HCT116 (cell line): ENCODE data around the gene RMND5A. TPM values are rescaled to one million over a fixed set of nuclear protein-coding genes. Genes with fewer than 3 reads are reported as not detected.

Experiments
- ATAC-seq: fragments of 200-7000 bp; cut with Tn5 transposase; 2 replicates; pipeline ENCODE4 v1.9.1; 2020; ENCODE audit warnings: mild to moderate bottlenecking, moderate library complexity
- BruUV-seq: library from RNA; stranded (reverse); fragments of 400-500 nt; replicated peaks from 2 replicates; lab custom pipeline; 2021; lab: Mats Ljungman, UMichigan
- CTCF ChIA-PET: fragments of 300-600 bp; sonication (Branson Sonifier 250); formaldehyde crosslinking; loops from one replicate; lab custom pipeline; 2021; ENCODE audit warnings: antibody characterized with exemption; lab: Charles Lee
- POLR2A ChIA-PET: fragments of 300-600, 350-600 bp; sonication (Branson Sonifier 250); formaldehyde crosslinking; loops from one replicate; lab custom pipeline; 2021; ENCODE audit warnings: antibody characterized with exemption; lab: Charles Lee
- RAD21 ChIA-PET, 2 experiments: fragments of 300-600 bp; sonication (Branson Sonifier 250); formaldehyde crosslinking; loops; one replicate each; lab custom pipeline; 2023; ENCODE audit warnings: low total read pairs in 2 of 2; ENCODE audit not compliant: uncharacterized antibody in 2 of 2, unreplicated experiment in 2 of 2, low non-redundant PET in 1 of 2; lab: Charles Lee
- DNase-seq: peaks from one replicate; pipeline ENCODE4 v3.0.0-alpha.2; 2010; ENCODE audit warnings: low read depth, low spot score
- H2AFZ ChIP-seq: fragments of 200-600 bp; shearing (Covaris generic), sonication (generic); 2 replicates; pipeline ENCODE4 v1.6.1; 2017; ENCODE audit warnings: low read depth, mixed run types, mixed read lengths, antibody characterized with exemption, low read length; ENCODE audit not compliant: poor library complexity, severe bottlenecking
- H3K27ac ChIP-seq: 2 replicates; pipeline ENCODE4 v1.5.1; 2012; ENCODE audit warnings: low read depth, low read length
- H3K27me3 ChIP-seq: fragments of 200-600 bp; sonication (generic); 2 replicates; pipeline ENCODE4 v1.6.1; 2016; ENCODE audit warnings: mixed run types, low read length, mixed read lengths; ENCODE audit not compliant: insufficient read depth
- H3K36me3 ChIP-seq, 2 experiments: fragments of 200-500 bp in 1 of 2; fragments of 200-600 bp in 1 of 2; sonication (Bioruptor generic) in 1 of 2; sonication (generic) in 1 of 2; 2 replicates each; pipeline versions ENCODE4 v1.5.1 to v1.6.1; 2014 to 2016; ENCODE audit warnings: low read length in 2 of 2, inconsistent platforms in 1 of 2, mixed read lengths in 1 of 2, mixed run types in 1 of 2; ENCODE audit not compliant: insufficient read depth in 2 of 2, control insufficient read depth in 1 of 2
- H3K4me1 ChIP-seq, 2 experiments: fragments of 200-600 bp in 1 of 2; sonication (generic) in 1 of 2; 2 replicates each; pipeline versions ENCODE4 v1.5.1 to v1.6.1; 2012 to 2017; ENCODE audit warnings: low read length in 2 of 2, inconsistent platforms in 1 of 2, mild to moderate bottlenecking in 1 of 2, mixed read lengths in 1 of 2, mixed run types in 1 of 2, moderate library complexity in 1 of 2; ENCODE audit not compliant: insufficient read depth in 2 of 2, control insufficient read depth in 1 of 2
- H3K4me2 ChIP-seq: fragments of 200-600 bp; sonication (generic); 2 replicates; pipeline ENCODE4 v1.6.1; 2017; ENCODE audit warnings: mixed run types, low read length, mixed read lengths
- H3K4me3 ChIP-seq, 2 experiments: fragments of 200-600 bp in 1 of 2; sonication (generic) in 1 of 2; replicated peaks in 1 of 2; 2 replicates each; pipeline ENCODE4 v1.5.1; 2011 to 2016; ENCODE audit warnings: low read length in 2 of 2, control low read depth in 1 of 2, low read depth in 1 of 2, mild to moderate bottlenecking in 1 of 2, mixed read lengths in 1 of 2, mixed run types in 1 of 2
- H3K79me2 ChIP-seq: fragments of 200-600 bp; sonication (generic); 2 replicates; pipeline ENCODE4 v1.6.1; 2017; ENCODE audit warnings: mild to moderate bottlenecking, mixed run types, low read length, moderate library complexity, mixed read lengths; ENCODE audit not compliant: insufficient read depth
- H3K9ac ChIP-seq: fragments of 200-600 bp; sonication (generic); 2 replicates; pipeline ENCODE4 v1.6.1; 2016; ENCODE audit warnings: low read length, mixed read lengths
- H3K9me2 ChIP-seq: fragments of 200-600 bp; sonication (generic), shearing (Covaris generic); 2 replicates; pipeline ENCODE4 v1.6.1; 2017; ENCODE audit warnings: mixed run types, mild to moderate bottlenecking, moderate library complexity; ENCODE audit not compliant: insufficient read depth
- H3K9me3 ChIP-seq, 2 experiments: fragments of 200-500 bp in 1 of 2; fragments of 200-600 bp in 1 of 2; sonication (Bioruptor generic) in 1 of 2; sonication (generic) in 1 of 2; 2 replicates each; pipeline ENCODE4 v1.6.1; 2014 to 2017; ENCODE audit warnings: low read length in 2 of 2, mixed read lengths in 2 of 2, inconsistent platforms in 1 of 2, low read depth in 1 of 2, mild to moderate bottlenecking in 1 of 2, mixed run types in 1 of 2, moderate library complexity in 1 of 2; ENCODE audit not compliant: control insufficient read depth in 1 of 2, insufficient read depth in 1 of 2
- H4K20me1 ChIP-seq: fragments of 200-600 bp; sonication (generic), shearing (Covaris generic); 2 replicates; pipeline ENCODE4 v1.6.1; 2017; ENCODE audit warnings: mixed run types, mild to moderate bottlenecking, moderate library complexity; ENCODE audit not compliant: insufficient read depth
- CBX3 ChIP-seq: IDR thresholded peaks from 2 replicates; pipeline ENCODE4 v1.6.1; 2012; ENCODE audit warnings: low read depth
- EGR1 ChIP-seq: IDR thresholded peaks from 2 replicates; pipeline ENCODE4 v1.6.1; 2012; ENCODE audit warnings: low read depth
- ELF1 ChIP-seq: IDR thresholded peaks from 2 replicates; pipeline ENCODE4 v1.6.1; 2012; ENCODE audit warnings: low read depth, borderline replicate concordance
- EZH2 ChIP-seq: fragments of 200-600 bp; sonication (generic); IDR thresholded peaks from 2 replicates; pipeline ENCODE4 v1.6.1; 2017; ENCODE audit warnings: antibody characterized with exemption, mixed run types
- POLR2AphosphoS5 ChIP-seq: IDR thresholded peaks from 2 replicates; pipeline ENCODE4 v1.6.1; 2011; ENCODE audit warnings: mild to moderate bottlenecking, low read depth, low read length, moderate library complexity
- REST ChIP-seq: IDR thresholded peaks from 2 replicates; pipeline ENCODE4 v1.6.1; 2012; ENCODE audit warnings: low read depth
- SP1 ChIP-seq: IDR thresholded peaks from 2 replicates; pipeline ENCODE4 v1.6.1; 2012; ENCODE audit warnings: low read depth
- TCF7L2 ChIP-seq: IDR thresholded peaks from 2 replicates; pipeline ENCODE4 v1.7.0; 2011; ENCODE audit warnings: borderline replicate concordance, inconsistent platforms; ENCODE audit not compliant: insufficient read depth, insufficient read length; ENCODE audit errors: extremely low read depth
- ZBTB33 ChIP-seq: IDR thresholded peaks from 2 replicates; pipeline ENCODE4 v1.6.1; 2011; ENCODE audit warnings: mild to moderate bottlenecking, low read length, moderate library complexity; ENCODE audit not compliant: insufficient replicate concordance; ENCODE audit errors: extremely low read depth
- intact Hi-C: fragments of 100-400 bp; cut with micrococcal nuclease; formaldehyde crosslinking; loops from 2 replicates; pipeline ENCODE4 v1.10.0; 2022
- total RNA-seq: library from RNA; stranded (reverse); gene quantifications from one replicate; pipeline ENCODE4 v1.2.1, GENCODE V29; 2021; ENCODE audit not compliant: unreplicated experiment
- TF ChIP-seq, protein P1 (sequence below): IDR thresholded peaks from 2 replicates; pipeline ENCODE4 v1.6.1; 2012

RMND5A gene
- total RNA-seq, 1 experiment from 2014 or later: 32.4 TPM

- Histone ChIP-seq H2AFZ (no peak overlapping the region), H3K9me3 (no peaks in the 10 kb centered on the region), H3K36me3 (no peaks in the 10 kb centered on the region), H3K79me2 (no peaks in the 10 kb centered on the region), H3K4me2 (no peak overlapping the region), H3K4me3 (no peak overlapping the region), H3K9ac (no peak overlapping the region), H3K9me2 (no peaks in the 10 kb centered on the region), H4K20me1 (no peaks in the 10 kb centered on the region), H3K27me3 (no peaks in the 10 kb centered on the region), H3K27ac (no peak overlapping the region), H3K4me1 (no peaks in the 10 kb centered on the region)
- ChIA-PET POLR2A (no interaction called here), RAD21 (no interaction called here), CTCF (no interaction called here)
- TF ChIP-seq POLR2AphosphoS5 (no peak), EGR1 (no peak), CBX3 (no peak), EZH2 (no peak), ZBTB33 (no peak), SP1 (no peak), ELF1 (no peak), TCF7L2 (no peak), REST (no peak)
- TF ChIP-seq, protein P1, sequence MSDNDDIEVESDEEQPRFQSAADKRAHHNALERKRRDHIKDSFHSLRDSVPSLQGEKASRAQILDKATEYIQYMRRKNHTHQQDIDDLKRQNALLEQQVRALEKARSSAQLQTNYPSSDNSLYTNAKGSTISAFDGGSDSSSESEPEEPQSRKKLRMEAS: no peak
- ATAC-seq: no peak
- no TSS peak for BruUV-seq
- no peak for DNase-seq
- intact Hi-C loops: no loop called here
These were observed 42.3 kb upstream of the RMND5A start for GRCh38 chr2:86677816-86678215.
